GM19025 (cell line): ENCODE results near the gene AKT1S1.
"Not testable (repeated sequence)": the region's sequence is repeated elsewhere in the genome, so short reads cannot be mapped to it uniquely, and the experiment has no call there.

ENCODE experiments used
- ATAC-seq: cut with Tn5 transposase; IDR thresholded peaks from one replicate; pipeline ENCODE4 v1.9.1; 2021; ENCODE audit warnings: mild to moderate bottlenecking, low read depth, moderate library complexity; ENCODE audit not compliant: unreplicated experiment

Gene AKT1S1

DNA sequence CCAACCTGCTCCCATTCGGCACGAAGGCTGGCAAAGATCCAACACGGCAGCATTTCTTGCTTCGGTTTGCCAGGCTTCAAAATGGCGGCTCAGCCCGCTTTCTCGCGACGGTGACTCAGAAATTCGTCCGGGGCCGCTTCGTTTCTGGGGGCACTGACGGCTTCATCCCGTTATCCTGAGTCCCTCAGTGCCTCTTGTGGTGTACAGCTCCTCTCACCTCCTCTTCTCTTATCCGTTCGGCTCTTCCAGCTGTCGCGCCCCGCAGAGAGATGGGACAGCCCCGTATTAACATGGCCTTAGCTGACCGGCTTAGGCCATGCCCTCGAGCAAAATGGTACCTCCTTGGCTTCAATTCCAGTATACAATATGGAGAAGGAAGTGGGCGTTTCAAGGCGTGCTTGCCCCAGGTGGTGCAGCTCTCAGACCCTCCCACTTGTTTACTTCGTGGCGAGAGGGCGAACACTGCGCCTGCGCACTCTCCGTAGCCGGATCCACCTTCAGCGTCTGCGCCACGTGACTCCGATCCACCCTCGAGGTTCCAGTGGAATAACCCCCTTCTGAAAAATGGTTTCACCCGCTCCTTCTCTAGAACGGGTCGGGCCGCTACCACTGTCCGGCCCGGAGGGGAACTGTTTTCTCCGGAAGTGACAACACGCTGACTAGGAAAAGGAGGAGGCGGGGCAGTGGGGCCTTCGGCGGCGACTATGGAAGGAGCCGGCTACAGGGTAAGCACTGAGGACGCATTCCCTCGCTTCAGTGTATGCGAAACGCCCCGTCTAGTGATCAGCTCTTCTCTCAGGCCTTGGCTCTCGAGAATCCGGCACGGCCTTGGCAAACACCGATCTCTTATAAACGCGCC is at the start of gene AKT1S1, which contains the start of gene TBC1D17:
TSS of gene AKT1S1 (minus strand) at position 336 of the 859 bp plus-strand sequence. CDS start 4,060 bp downstream, outside the sequence.
TSS of gene TBC1D17 (plus strand) at position 683 of the 859 bp plus-strand sequence. CDS start at position 705, 22 bp downstream.
- ATAC-seq: peak; percentile 54

DNA sequence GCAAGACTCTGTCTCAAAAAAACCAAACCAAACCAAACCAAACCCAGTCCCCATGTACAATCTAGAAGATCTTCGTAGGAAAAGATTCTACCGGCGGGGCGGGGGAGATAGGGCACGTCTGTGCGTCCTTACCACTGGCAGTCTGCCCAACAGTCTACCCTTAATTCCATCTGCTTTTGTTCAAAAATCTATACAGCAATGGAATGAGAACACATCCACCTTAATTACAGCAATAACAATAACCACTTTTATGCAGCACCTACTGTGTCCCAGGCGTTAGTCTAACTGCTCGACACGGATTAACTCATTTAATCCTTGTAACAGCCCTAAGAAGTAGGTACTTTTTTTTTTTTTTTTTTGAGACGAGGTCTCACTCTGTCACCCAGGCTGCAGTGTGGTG is 49.4 kb upstream of the AKT1S1 start:
- ATAC-seq: no peak

DNA sequence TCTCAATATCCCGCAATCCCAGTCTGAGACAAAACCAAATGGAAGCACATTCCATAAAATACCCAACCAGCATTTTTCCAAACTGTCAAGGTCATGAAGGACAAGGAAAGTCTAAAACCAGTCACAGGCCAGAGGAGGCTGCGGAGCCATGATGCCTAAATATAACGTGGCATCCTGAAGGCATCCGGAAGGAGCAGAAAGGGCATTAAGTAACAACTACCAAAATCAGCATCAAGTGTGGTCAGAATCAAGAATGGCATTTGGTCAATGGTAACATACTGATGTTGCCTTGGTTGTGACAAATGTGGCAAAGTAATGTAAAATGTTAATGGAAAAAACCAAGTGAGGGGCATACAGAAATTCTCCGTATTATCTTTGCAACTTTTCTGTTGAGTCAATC is 48.3 kb upstream of the AKT1S1 start:
- ATAC-seq: no peak

DNA sequence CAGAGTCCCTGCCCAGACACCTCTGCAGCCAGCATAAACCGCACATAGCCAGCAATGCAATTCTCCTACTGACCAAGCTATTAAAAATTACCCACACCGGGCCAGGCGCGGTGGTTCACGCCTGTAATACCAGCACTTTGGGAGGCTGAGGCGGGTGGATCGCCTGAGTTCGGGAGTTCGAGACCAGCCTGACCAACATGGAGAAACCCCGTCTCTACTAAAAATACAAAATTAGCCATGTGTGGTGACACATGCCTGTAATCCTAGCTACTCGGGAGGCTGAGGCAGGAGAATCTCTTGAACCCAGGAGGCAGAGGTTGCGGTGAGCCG is 47.7 kb upstream of the AKT1S1 start:
- ATAC-seq: not testable (repeated sequence)

DNA sequence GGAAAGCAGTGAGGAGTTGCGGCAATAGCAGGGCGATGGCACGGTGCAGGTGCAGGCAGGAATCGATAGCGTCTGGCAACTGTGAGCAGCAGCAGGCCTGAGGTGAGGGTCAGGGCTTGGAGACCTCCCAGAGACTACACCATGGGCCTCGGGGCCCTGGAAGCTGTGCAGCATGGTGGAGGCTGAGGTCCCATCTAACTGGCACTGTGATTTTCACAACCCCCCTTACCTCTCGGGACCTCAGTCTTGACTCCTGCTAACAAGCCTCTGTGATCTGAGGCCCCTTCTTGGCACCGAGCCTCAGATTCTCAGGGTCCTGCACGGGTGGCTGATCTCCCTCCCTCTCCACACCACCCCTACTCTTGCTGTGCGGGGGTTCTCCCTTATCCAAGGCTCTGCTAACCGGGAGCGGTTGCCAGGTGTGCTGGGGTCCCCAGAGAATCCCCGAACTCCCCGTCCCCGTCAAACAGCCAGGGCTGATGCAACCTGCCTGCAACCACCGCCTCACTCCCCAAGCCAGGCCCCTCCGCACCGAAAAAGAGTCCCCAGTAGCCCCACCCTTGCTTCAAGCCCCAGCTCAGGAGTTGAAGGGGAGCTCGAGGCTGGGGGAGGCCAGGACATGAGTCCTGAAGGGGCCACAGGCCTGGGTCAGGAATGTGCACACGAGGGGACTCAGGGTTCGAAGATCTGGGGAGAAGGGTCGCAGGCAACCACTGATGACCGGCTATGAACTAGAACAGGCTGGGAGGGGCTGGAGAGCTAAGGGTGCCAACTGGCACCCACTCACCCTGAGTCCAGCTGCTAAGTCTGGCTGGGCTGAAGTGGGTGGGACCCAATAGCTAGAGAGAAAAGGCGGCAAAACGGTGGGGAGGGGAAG is 47.1 kb upstream of the AKT1S1 start:
- ATAC-seq: no peak

DNA sequence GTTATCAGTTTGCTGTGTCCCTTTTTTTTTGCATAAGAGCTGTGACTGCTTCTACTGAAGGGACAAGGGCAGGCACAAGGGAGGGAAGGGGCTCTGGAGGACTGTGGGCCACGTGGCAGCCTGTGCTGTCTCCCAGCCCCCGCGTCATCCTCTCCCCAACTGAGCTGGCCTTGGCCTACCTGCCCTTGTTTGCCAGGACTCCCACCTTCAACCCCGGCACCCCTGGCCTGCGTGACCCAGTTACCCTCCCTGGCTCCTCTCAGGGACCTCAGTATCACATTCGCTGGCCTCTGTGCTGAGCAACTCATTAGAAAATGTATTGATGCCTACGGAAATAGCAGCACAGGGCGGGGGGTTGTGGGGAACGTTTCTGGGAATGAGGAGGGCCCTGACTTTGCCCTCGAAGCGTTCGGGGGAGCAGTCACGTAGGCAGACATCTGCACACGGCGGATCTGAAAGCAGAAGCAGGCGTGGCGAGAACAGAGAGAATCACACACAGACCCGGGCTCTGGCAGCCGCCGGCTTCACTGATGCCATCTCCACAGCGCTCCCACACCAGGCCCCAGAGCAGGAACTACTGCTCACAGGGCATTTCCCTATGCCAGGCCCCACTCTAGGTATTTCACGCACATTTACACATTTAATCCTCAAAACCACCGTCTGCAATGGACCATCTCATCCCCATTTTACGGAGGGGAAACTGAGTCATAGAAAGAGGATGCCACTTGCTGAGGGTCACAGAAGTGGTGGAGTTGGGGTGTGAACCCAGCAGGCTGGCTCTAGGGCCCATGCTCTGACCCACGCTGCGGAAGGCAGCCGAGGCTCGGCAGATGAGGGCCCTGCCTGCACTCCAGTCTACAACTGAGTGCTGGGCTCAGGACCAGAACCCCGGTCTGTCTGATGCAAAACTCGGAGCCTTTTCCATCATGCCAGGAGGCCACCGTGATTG is 46.2 kb upstream of the AKT1S1 start:
- no peak for ATAC-seq

DNA sequence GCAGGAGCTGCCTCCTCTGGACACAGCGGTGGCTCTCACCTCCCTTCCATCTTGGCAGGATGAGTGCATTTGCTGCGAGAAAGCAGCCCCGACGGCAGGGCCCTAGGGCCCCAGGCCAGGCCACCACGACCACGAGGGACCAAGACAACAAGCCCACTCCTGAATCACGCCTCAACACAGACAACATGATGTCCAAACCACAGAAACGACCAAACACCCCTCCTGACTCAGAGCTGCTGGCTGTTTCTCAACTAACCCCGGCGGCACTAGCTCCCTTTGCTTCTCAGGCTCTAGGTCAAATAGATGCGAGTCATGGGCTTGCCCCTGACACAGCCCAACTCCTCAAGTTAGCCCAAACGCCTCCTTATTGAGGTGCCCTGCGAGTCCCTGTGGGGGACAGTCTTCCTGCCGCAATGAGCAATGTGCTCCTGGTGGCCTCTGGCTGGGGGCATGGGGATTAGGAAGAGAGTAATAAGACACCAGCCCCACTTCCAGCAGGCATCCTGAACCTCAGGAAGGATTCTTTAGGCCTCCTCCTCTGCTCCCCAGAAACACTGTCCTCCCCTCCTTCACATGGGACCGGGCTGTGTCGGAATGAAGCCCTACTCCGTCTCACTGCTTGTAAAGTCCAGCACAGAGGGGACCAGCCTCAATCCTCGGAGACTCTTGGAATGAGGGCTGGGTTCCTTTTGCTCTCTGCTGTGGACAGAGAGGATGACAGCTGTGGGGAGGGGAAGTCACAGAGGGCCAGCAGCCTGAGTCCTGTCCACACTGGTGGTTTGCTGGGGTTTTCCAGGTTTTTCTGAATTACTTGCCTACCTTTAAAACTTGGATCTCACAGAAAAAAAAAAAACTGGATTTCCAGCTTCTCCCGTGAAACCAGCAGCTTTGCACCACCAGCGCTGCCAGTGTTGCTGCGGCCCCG is 45.0 kb upstream of the AKT1S1 start:
- ATAC-seq: no peak

DNA sequence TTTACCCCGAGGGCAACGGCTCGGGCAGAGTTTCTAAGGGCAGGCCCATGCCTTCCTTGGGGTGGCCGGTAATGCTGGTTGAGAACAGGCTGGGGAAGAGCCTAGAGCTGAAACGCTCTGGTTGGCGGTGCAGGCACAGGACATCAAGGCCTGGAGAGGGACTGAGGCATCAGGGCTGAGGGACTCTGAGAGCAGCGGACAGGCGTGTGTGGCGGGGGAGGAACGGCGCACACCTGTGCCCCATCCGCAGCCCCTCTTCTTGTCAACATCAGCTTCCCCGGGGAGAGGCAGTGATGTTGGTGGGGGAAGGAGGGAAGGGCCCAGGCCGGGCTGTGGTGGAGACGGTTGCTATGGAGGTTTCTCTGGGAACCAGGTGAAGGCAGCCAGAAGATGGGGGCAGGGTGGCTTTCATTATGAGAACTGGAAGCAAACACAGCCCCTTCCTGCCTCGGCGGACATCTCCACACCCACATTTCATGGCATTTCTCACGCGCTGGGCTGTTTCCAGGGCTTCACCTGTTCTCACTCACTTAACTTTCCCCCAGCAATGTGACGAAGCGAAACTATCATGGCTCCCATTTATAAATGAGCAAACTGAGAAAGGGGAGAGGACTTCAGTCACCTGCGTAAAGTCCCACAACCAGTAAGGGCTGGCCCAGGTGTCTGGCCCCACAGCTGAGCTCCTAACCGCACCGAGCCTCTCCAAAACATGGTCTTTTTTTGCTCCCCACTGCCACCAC is 43.6 kb upstream of the AKT1S1 start:
- ATAC-seq: no peak

DNA sequence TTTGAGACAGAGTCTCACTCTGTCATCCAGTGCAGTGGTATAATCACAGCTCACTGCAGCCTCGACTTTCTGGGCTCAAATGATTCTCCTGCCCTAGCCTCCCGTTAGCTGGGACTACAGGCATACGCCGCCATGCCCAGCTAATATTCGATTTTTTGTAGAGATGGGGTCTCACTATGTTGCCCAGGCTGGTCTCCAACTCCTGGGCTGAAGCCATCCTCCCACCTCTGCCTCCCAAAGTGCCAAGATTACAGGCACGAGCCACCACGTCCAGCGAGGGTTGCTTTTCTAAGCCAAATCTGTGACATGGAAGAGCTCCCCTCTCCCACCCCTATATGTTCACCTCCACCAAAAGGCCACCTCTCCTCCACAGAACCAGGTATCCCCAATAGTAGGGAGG is 40.9 kb upstream of the AKT1S1 start:
- ATAC-seq: no peak

DNA sequence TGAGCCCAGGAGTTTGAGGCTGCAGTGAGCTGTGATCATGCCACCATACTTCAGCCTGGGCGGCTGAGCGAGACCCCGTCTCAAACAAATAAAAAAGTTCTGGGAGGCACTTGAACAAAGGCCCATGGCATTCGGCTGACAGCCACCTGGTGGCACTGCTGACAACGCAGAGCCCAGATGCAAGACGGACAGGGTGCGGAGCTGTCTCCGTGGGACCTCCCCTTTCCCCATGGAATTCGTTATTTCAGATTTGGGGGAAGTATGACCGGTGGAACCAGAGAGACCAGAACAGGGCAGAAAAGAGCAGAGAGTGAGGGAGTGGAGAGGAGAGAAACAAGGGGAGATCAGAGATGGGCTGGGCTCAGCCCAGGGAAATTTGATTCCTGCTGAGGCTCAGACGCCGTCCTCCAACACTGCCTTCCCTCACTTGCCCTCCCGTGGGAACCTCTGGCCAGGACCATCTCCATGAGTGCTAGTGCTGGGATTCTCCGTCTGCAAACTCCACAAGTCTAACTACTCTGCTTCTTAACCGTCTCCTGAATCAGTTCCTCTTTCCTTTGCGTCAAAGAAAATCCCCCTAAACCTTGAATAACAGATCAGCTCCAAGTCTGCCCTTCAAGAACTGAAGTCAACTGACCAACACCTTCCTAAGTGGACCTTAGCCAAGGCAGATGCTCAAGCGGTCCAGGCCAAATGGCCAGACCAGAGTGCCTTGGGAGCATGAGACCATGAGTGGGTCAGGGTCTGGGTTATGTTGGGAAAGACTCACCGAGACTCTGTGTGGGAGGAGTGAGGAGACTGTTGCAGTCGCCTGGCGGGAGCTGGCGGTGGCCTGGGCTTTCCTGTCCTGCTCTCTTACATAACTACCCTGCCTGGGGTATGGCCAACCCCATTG is 39.9 kb upstream of the AKT1S1 start:
- no peak for ATAC-seq

DNA sequence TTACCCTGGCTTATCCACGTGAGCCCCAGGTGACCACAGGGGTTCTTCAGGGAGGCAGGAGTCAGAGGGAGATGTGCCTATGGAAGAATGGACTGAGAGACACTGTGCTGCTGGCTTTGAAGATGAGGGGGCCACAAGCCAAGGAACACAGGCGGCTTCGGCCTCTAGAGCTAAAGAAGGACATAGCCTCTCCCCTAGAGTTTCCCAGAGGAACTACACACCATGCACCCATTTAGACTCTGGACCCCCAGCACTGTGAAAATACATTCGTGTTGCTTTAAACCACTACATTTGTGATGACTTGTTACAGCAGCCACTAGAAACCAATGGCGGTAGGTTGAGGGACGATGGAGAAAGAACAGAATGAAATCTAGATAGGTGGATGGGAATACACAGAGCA is 38.1 kb upstream of the AKT1S1 start:
- ATAC-seq: no peak

DNA sequence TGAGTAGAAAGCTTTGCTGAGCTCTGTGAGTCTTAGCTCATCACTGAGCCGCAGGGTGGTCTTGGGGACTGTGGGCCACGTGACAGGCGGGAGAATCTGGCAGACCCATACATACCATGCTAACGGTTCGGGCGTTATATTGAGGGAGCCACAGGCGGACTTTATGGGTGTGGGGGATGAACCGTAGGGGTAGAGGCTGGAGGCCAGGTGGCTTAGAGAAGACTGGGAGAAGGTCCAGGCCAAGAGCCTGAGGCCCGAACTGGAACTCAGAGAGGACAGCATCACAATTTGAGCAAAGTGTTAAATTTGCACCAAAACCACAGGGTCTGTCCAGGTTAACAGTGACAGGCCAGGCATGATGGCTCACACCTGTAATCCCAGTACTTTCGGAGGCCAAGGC is 36.6 kb upstream of the AKT1S1 start:
- no peak for ATAC-seq

DNA sequence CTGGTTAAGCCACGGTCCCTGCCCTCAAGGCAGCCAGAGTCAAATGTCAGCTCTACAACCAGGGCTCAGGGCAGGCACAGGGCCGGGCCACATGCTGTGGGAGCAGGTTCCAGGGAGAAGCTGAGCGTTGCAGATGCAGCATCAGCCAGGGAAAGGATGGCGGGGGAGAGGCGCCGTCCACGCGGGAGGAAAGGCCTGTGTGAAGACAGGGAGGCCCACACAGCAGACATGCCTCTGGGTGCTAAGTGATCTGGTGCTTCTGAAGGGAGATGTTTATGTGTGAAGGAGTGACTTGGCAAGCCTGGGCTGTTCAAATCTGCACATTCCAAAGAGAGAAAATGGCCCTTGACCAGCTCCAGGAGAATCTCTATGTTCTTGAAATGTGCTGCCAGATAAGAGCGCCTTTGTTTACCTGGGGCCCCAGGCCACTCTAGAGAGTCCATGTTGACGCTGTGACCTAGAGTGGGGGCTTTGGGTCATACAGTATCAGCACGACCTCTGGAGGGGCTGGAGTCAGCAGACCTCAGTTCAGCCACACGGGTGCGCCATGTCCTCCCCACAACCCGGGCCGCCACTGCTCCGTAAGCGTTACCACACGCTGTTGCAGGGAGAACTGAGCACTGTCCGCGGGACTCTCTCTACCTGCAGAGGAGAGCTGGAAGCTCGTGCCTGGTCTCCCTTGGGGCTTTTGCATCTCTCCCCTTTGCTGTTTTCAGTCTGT is 36.0 kb upstream of the AKT1S1 start:
- no peak for ATAC-seq

DNA sequence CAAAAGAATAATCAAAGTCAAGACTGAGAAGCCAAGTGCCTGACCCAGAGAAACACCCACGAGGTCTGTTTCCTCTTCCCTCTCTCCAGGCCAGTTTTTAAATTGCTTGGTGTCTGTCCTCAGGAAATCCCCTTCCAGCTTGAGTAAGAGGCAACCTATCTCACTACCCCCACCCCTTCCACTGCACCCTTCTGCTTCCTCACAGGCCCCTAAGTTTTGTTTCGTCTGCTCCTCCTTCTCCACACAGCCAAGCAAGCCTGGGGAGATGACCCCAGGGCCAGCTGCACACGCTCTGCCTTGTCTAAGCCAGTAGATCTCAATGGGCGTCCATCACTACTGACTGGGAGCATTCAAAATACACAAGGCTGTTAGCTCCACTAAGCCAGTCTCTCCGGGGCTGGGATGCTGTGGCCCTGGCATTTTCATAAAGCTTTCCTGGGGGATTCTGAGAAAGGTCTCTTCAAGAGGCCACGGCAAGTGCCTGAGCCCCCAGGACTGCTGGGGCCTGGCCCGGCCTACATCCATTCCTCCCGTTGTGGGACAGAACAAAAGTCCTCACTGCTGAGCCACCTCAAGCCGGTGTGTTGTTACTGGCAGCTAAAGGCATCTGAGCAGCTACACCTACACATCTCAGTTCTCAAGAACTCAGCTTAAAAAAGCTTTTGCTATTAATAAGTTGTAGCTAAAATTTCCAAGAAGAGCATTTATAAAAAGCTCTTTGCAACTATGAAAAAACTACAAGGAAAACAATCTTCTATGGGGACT is 34.4 kb upstream of the AKT1S1 start:
- ATAC-seq: no peak

DNA sequence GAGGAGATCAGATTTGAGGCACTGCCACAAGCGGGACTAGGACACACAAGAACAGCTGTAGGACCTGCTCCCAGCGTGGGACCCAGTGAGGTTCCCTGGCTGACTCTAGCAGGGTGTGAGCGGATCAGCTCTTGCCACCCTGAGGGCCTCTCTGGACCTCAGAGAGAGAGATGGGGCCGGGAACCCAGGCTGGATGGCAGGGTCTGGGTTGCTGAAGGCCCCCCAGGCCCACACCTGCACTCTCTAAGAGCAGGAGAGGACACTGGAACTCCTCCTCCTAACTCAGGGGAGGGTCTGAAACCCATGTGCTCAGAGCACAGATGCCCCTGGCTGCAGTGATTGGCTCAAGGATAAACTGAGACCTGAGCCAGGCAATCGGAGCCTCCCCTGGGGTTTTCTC is 33.0 kb upstream of the AKT1S1 start:
- ATAC-seq: no peak
